ENCODE data around the gene SQSTM1.

The SQSTM1 gene

DNA sequence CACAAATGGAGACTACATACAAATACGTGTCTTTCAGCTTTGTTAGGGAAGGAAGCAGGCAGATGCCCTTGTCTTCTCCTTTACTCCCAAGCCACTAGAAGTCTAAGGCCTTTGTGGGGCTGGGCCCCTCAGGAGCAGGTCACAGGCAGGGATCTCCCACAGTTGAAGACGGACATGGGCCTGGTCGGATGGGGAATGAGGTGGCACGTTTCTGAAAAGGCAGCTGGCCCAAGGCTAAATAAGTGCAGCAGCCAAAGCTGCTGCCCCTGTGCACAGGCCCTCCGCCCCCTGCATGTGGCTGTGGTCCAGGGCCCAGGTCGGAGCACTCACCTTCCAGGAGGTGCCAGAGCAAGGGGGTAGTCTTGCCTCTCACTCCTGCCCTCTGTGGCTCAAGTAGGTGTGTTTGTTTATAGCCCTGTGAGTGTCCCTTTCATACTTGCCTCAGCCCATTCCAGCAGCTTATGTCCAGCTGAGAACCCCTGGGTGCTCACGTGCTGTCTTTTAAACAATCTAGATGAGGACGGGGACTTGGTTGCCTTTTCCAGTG, 1.8 kb downstream of the SQSTM1 start:
- Histone ChIP-seq H3K27ac (ENCODE audit: low read depth, low read length) (no peak overlapping the region), H3K36me3 (ENCODE audit: low read length) (no peaks in the 10 kb centered on the region), H3F3A (ENCODE audit: insufficient read depth) (peaks cover 10% of the 10 kb centered on the region; the same call in 1 of the 2 replicates), H3K9ac (ENCODE audit: low read length) (no peak overlapping the region), H3K4me3 (ENCODE audit: insufficient read depth, low read length, poor library complexity, severe bottlenecking) (no peak overlapping the region), H3K9me3 (ENCODE audit: insufficient read depth, low read length) (no peaks in the 10 kb centered on the region), H3K4me2 (ENCODE audit: low read depth, low read length, poor library complexity, severe bottlenecking) (peak overlapping the region; percentile 76), H3K27me3 (ENCODE audit: low read length) (no peaks in the 10 kb centered on the region), H3K79me2 (ENCODE audit: insufficient read depth, low read length) (peaks cover 12% of the 10 kb centered on the region), H2AFZ (ENCODE audit: low read depth, low read length, severe bottlenecking) (no peak overlapping the region), H3K9me2 (replicated peaks; ENCODE audit: insufficient read depth, low read length) (no peaks in the 10 kb centered on the region), H4K20me1 (ENCODE audit: low read depth, low read length) (peaks cover 6% of the 10 kb centered on the region)
- TF ChIP-seq, protein P1, sequence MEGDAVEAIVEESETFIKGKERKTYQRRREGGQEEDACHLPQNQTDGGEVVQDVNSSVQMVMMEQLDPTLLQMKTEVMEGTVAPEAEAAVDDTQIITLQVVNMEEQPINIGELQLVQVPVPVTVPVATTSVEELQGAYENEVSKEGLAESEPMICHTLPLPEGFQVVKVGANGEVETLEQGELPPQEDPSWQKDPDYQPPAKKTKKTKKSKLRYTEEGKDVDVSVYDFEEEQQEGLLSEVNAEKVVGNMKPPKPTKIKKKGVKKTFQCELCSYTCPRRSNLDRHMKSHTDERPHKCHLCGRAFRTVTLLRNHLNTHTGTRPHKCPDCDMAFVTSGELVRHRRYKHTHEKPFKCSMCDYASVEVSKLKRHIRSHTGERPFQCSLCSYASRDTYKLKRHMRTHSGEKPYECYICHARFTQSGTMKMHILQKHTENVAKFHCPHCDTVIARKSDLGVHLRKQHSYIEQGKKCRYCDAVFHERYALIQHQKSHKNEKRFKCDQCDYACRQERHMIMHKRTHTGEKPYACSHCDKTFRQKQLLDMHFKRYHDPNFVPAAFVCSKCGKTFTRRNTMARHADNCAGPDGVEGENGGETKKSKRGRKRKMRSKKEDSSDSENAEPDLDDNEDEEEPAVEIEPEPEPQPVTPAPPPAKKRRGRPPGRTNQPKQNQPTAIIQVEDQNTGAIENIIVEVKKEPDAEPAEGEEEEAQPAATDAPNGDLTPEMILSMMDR (IDR thresholded peaks at IDR 0.05; ENCODE audit: insufficient read depth, low read length, poor library complexity, severe bottlenecking): no peak
- TF ChIP-seq EZH2phosphoT487 (conservative IDR thresholded peaks at IDR 0.05; ENCODE audit: low read length): no peak

GRCh38 chr5:179823937-179824744, 3.4 kb downstream of the SQSTM1 start:
- H3K79me2 ChIP-seq (ENCODE audit: insufficient read depth, low read length): peaks cover 12% of the 10 kb centered on the region
- no peak for TF ChIP-seq EZH2phosphoT487 (conservative IDR thresholded peaks at IDR 0.05; ENCODE audit: low read length)
- TF ChIP-seq, protein P1 (IDR thresholded peaks at IDR 0.05; ENCODE audit: insufficient read depth, low read length, poor library complexity, severe bottlenecking): no peak
- H3K9ac ChIP-seq (ENCODE audit: low read length): no peak overlapping the region
- no peaks in the 10 kb centered on the region for H3K36me3 ChIP-seq (ENCODE audit: low read length)
- no peak overlapping the region for H3K4me2 ChIP-seq (ENCODE audit: low read depth, low read length, poor library complexity, severe bottlenecking)
- no peak overlapping the region for H2AFZ ChIP-seq (ENCODE audit: low read depth, low read length, severe bottlenecking)
- peaks cover 5% of the 10 kb centered on the region; the same call in 1 of the 2 replicates for H3F3A ChIP-seq (ENCODE audit: insufficient read depth)
- H3K4me3 ChIP-seq (ENCODE audit: insufficient read depth, low read length, poor library complexity, severe bottlenecking): no peak overlapping the region
- H3K27me3 ChIP-seq (ENCODE audit: low read length): no peaks in the 10 kb centered on the region
- peaks cover 6% of the 10 kb centered on the region for H4K20me1 ChIP-seq (ENCODE audit: low read depth, low read length)
- H3K9me3 ChIP-seq (ENCODE audit: insufficient read depth, low read length): no peaks in the 10 kb centered on the region
- no peak overlapping the region for H3K27ac ChIP-seq (ENCODE audit: low read depth, low read length)
- no peaks in the 10 kb centered on the region for H3K9me2 ChIP-seq (replicated peaks; ENCODE audit: insufficient read depth, low read length)

GRCh38 chr5:179824745-179825112, 4.0 kb downstream of the SQSTM1 start:
- Histone ChIP-seq H3K36me3 (ENCODE audit: low read length) (no peaks in the 10 kb centered on the region; the same call in 1 of the 2 replicates), H3K27me3 (ENCODE audit: low read length) (no peaks in the 10 kb centered on the region), H3F3A (ENCODE audit: insufficient read depth) (peaks cover 5% of the 10 kb centered on the region; the same call in 1 of the 2 replicates), H3K9ac (ENCODE audit: low read length) (no peak overlapping the region), H2AFZ (ENCODE audit: low read depth, low read length, severe bottlenecking) (no peak overlapping the region), H3K4me3 (ENCODE audit: insufficient read depth, low read length, poor library complexity, severe bottlenecking) (no peak overlapping the region), H3K27ac (ENCODE audit: low read depth, low read length) (no peak overlapping the region), H3K79me2 (ENCODE audit: insufficient read depth, low read length) (peaks cover 12% of the 10 kb centered on the region), H4K20me1 (ENCODE audit: low read depth, low read length) (peaks cover 6% of the 10 kb centered on the region), H3K4me2 (ENCODE audit: low read depth, low read length, poor library complexity, severe bottlenecking) (no peak overlapping the region), H3K9me2 (replicated peaks; ENCODE audit: insufficient read depth, low read length) (no peaks in the 10 kb centered on the region), H3K9me3 (ENCODE audit: insufficient read depth, low read length) (no peaks in the 10 kb centered on the region)
- TF ChIP-seq EZH2phosphoT487 (conservative IDR thresholded peaks at IDR 0.05; ENCODE audit: low read length): no peak
- TF ChIP-seq, protein P1 (IDR thresholded peaks at IDR 0.05; ENCODE audit: insufficient read depth, low read length, poor library complexity, severe bottlenecking): no peak
